Neural progenitor cell (in vitro differentiated cells): Measurements from ENCODE around the gene PRSS22. TPM values are rescaled to one million over a fixed set of nuclear protein-coding genes. Genes with fewer than 3 reads are reported as not detected.

Experiments
- DNase-seq: peaks from one replicate; pipeline ENCODE4 v3.0.0-alpha.2; 2016; ENCODE audit warnings: low spot score
- H2AFZ ChIP-seq: fragments of 200-600 bp; sonication (generic); replicated peaks from 2 replicates; pipeline ENCODE4 v1.6.1; 2016; ENCODE audit warnings: antibody characterized with exemption
- H3F3A ChIP-seq: fragments of 200-600 bp; sonication (generic); 2 replicates; pipeline ENCODE4 v1.6.1; 2016; ENCODE audit warnings: antibody characterized with exemption, low read depth
- H3K27ac ChIP-seq: fragments of 200-600 bp; sonication (generic); 2 replicates; pipeline ENCODE4 v1.5.1; 2016; ENCODE audit warnings: mild to moderate bottlenecking
- H3K27me3 ChIP-seq: fragments of 200-600 bp; sonication (generic); 2 replicates; pipeline ENCODE4 v1.6.1; 2016; ENCODE audit warnings: mild to moderate bottlenecking, moderate library complexity
- H3K36me3 ChIP-seq: fragments of 200-600 bp; sonication (generic); 2 replicates; pipeline ENCODE4 v1.5.1; 2016
- H3K4me1 ChIP-seq: fragments of 200-600 bp; sonication (generic); 2 replicates; pipeline ENCODE4 v1.6.1; 2016; ENCODE audit warnings: mixed run types
- H3K4me2 ChIP-seq: fragments of 200-600 bp; sonication (generic); 2 replicates; pipeline ENCODE4 v1.6.1; 2016
- H3K4me3 ChIP-seq: fragments of 200-600 bp; sonication (generic); 2 replicates; pipeline ENCODE4 v1.5.1; 2016
- H3K79me2 ChIP-seq: fragments of 200-600 bp; sonication (generic); 2 replicates; pipeline ENCODE4 v1.6.1; 2016; ENCODE audit warnings: low read depth
- H3K9ac ChIP-seq: fragments of 200-600 bp; sonication (generic); 2 replicates; pipeline ENCODE4 v1.6.1; 2016
- H3K9me3 ChIP-seq: fragments of 200-600 bp; sonication (generic); 2 replicates; pipeline ENCODE4 v1.5.1; 2016; ENCODE audit warnings: low read depth
- H4K20me1 ChIP-seq: fragments of 200-600 bp; sonication (generic); 2 replicates; pipeline ENCODE4 v1.6.1; 2016; ENCODE audit warnings: low read depth
- H3K27ac Mint-ChIP-seq: 3 replicates; pipeline ENCODE4 v1.8.0; 2021; ENCODE audit warnings: mixed read lengths
- H3K27me3 Mint-ChIP-seq: 2 replicates; pipeline ENCODE4 v1.8.0; 2022; ENCODE audit warnings: low read depth, mild to moderate bottlenecking, inconsistent platforms, moderate library complexity, mixed read lengths; ENCODE audit not compliant: insufficient read depth
- H3K36me3 Mint-ChIP-seq: 3 replicates; pipeline ENCODE4 v1.8.0; 2021; ENCODE audit warnings: mixed read lengths
- H3K4me1 Mint-ChIP-seq: 3 replicates; pipeline ENCODE4 v1.8.0; 2021; ENCODE audit warnings: mixed read lengths
- H3K4me3 Mint-ChIP-seq: 3 replicates; pipeline ENCODE4 v1.8.0; 2021; ENCODE audit warnings: mild to moderate bottlenecking, moderate library complexity, mixed read lengths
- H3K9me3 Mint-ChIP-seq: 3 replicates; pipeline ENCODE4 v1.8.0; 2020; ENCODE audit warnings: mixed read lengths
- EZH2 ChIP-seq: fragments of 200-600 bp; sonication (generic); IDR thresholded peaks from 2 replicates; pipeline ENCODE4 v1.6.1; 2017; ENCODE audit warnings: antibody characterized with exemption, mild to moderate bottlenecking, moderate library complexity
- EZH2phosphoT487 ChIP-seq: fragments of 200-600 bp; sonication (generic); IDR thresholded peaks from 2 replicates; pipeline ENCODE4 v1.6.1; 2017; ENCODE audit warnings: antibody characterized with exemption
- total RNA-seq: library from RNA; depleted of rRNA; stranded (reverse); fragments of >200 nt; gene quantifications from 2 replicates; pipeline ENCODE4 v1.2.3, GENCODE V29; 2015; ENCODE audit warnings: low replicate concordance
- TF ChIP-seq, protein P1 (sequence below): fragments of 200-600 bp; sonication (generic); IDR thresholded peaks from 2 replicates; pipeline ENCODE4 v1.5.1; 2017; ENCODE audit warnings: antibody characterized with exemption, mild to moderate bottlenecking

Gene PRSS22
- total RNA-seq, 1 donor from 2014 or later, result not detected

DNA sequence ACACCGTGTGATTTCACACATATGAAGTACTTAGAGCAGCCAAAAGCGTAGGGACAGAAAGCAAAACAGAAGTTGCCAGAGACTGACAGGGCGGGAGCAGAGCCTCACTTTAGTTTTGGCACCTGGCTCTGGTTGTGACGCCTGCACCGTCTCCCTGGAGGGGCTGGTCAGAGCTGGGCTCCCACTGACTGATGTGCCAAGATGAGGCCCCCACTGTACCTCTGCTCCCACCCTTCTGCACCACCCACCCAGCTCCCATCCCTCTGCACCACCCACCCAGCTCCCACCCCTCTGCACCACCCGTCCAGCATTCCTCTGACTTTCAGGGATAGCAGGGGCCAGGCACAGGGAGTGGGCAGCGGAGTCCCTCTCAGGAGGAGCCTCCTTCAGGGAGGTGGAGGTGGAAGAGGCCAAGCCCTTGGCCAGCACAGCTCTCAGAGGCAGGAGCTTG is 44.2 kb downstream of the PRSS22 start:
- no peak overlapping the region for H3K4me2 ChIP-seq
- no peak overlapping the region for H3K9ac ChIP-seq
- Mint-ChIP-seq H3K27me3 (peaks cover 9% of the 10 kb centered on the region), H3K27ac (no peak overlapping the region), H3K36me3 (no peaks in the 10 kb centered on the region), H3K4me1 (peaks cover 6% of the 10 kb centered on the region), H3K9me3 (peaks cover 2% of the 10 kb centered on the region), H3K4me3 (no peak overlapping the region)
- no peaks in the 10 kb centered on the region for H3K9me3 ChIP-seq
- no peaks in the 10 kb centered on the region for H3K79me2 ChIP-seq
- H3K27ac ChIP-seq, result no peak overlapping the region
- TF ChIP-seq EZH2phosphoT487 (no peak), EZH2 (no peak)
- TF ChIP-seq, protein P1, sequence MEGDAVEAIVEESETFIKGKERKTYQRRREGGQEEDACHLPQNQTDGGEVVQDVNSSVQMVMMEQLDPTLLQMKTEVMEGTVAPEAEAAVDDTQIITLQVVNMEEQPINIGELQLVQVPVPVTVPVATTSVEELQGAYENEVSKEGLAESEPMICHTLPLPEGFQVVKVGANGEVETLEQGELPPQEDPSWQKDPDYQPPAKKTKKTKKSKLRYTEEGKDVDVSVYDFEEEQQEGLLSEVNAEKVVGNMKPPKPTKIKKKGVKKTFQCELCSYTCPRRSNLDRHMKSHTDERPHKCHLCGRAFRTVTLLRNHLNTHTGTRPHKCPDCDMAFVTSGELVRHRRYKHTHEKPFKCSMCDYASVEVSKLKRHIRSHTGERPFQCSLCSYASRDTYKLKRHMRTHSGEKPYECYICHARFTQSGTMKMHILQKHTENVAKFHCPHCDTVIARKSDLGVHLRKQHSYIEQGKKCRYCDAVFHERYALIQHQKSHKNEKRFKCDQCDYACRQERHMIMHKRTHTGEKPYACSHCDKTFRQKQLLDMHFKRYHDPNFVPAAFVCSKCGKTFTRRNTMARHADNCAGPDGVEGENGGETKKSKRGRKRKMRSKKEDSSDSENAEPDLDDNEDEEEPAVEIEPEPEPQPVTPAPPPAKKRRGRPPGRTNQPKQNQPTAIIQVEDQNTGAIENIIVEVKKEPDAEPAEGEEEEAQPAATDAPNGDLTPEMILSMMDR, result no peak
- H3F3A ChIP-seq, result no peaks in the 10 kb centered on the region
- no peaks in the 10 kb centered on the region for H3K36me3 ChIP-seq
- no peak for DNase-seq
- no peaks in the 10 kb centered on the region for H3K4me1 ChIP-seq
- no peak overlapping the region for H2AFZ ChIP-seq
- H3K27me3 ChIP-seq, result no peaks in the 10 kb centered on the region
- no peak overlapping the region for H3K4me3 ChIP-seq
- no peaks in the 10 kb centered on the region for H4K20me1 ChIP-seq

GRCh38 chr16:2811703-2812471 is 46.1 kb downstream of the PRSS22 start:
- no peaks in the 10 kb centered on the region for H3K27me3 ChIP-seq
- no peaks in the 10 kb centered on the region for H3F3A ChIP-seq
- peaks cover 6% of the 10 kb centered on the region for H3K9me3 Mint-ChIP-seq
- H3K4me2 ChIP-seq, result no peak overlapping the region
- H2AFZ ChIP-seq, result no peak overlapping the region
- no peak overlapping the region for H3K27ac Mint-ChIP-seq
- no peaks in the 10 kb centered on the region for H4K20me1 ChIP-seq
- no peaks in the 10 kb centered on the region for H3K79me2 ChIP-seq
- no peak overlapping the region for H3K4me3 ChIP-seq
- no peak overlapping the region for H3K4me3 Mint-ChIP-seq
- peaks cover 9% of the 10 kb centered on the region for H3K27me3 Mint-ChIP-seq
- no peaks in the 10 kb centered on the region for H3K36me3 ChIP-seq
- peaks cover 6% of the 10 kb centered on the region for H3K4me1 Mint-ChIP-seq
- H3K27ac ChIP-seq, result no peak overlapping the region
- H3K9ac ChIP-seq, result no peak overlapping the region
- H3K4me1 ChIP-seq, result no peaks in the 10 kb centered on the region
- DNase-seq, result no peak
- TF ChIP-seq, protein P1, result no peak
- TF ChIP-seq EZH2phosphoT487, result no peak
- no peak for TF ChIP-seq EZH2
- no peaks in the 10 kb centered on the region for H3K36me3 Mint-ChIP-seq
- H3K9me3 ChIP-seq, result no peaks in the 10 kb centered on the region

DNA sequence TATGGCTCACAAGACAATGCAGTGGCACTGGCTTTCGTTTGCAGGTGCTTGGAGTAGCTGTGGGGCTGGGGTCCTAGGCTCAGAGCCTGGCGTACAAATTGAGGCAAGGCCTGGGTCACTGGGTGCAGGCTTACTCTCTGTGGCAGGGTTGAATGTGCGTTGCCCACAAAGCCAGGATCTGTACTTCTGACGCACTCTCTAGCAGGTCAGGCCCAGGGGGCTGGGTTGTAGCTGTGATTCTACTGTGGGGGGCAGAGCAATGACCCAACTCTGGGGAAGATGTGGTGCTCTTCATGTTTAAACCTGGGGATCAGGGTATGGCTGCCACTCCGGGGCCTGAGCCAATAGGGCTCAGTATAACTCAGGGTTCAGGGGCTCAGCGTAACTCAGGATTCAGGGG is 47.3 kb downstream of the PRSS22 start:
- no peak overlapping the region for H2AFZ ChIP-seq
- H3K4me1 ChIP-seq, result no peaks in the 10 kb centered on the region
- peaks cover 3% of the 10 kb centered on the region for H3K4me1 Mint-ChIP-seq
- no peak overlapping the region for H3K27ac Mint-ChIP-seq
- DNase-seq, result no peak
- no peak overlapping the region for H3K4me2 ChIP-seq
- H3K9me3 ChIP-seq, result no peaks in the 10 kb centered on the region
- H3K79me2 ChIP-seq, result no peaks in the 10 kb centered on the region
- TF ChIP-seq, protein P1, result no peak
- peaks cover 12% of the 10 kb centered on the region for H3K9me3 Mint-ChIP-seq
- H3K4me3 Mint-ChIP-seq, result peak overlapping the region; percentile 43
- H3F3A ChIP-seq, result no peaks in the 10 kb centered on the region
- no peaks in the 10 kb centered on the region for H3K36me3 Mint-ChIP-seq
- H3K36me3 ChIP-seq, result no peaks in the 10 kb centered on the region
- H3K27me3 Mint-ChIP-seq, result peaks cover 7% of the 10 kb centered on the region
- H3K27ac ChIP-seq, result no peak overlapping the region
- no peaks in the 10 kb centered on the region for H3K27me3 ChIP-seq
- no peaks in the 10 kb centered on the region for H4K20me1 ChIP-seq
- H3K9ac ChIP-seq, result no peak overlapping the region
- no peak overlapping the region for H3K4me3 ChIP-seq
